Posterior vena cava (tissue), 2 donors: ENCODE measurements around the gene NOX3. TPM values are rescaled to one million over a fixed set of nuclear protein-coding genes. Genes with fewer than 3 reads are reported as not detected.
"Not testable (repeated sequence)": the region's sequence is repeated elsewhere in the genome, so short reads cannot be mapped to it uniquely, and the experiment has no call there.

Experiments
- DNase-seq: peaks from one replicate; pipeline ENCODE4 v3.0.0-alpha.2; 2020; ENCODE audit warnings: low spot score
- intact Hi-C, 2 donors: fragments of 100-400 bp; cut with DNase I; formaldehyde crosslinking; loops; one replicate each; pipeline versions ENCODE4 v1.14.1 to v1.14.2; 2022 to 2023
- total RNA-seq, 2 donors: library from RNA; stranded (reverse); fragmentation: NEBNext Ultra II Directional; extraction: Animal tissue kit (Norgen Biotek cat#: 25700); gene quantifications; one replicate each; pipeline ENCODE4 v1.2.1, GENCODE V29; 2021
- donor health status: DM: yes; HTN: yes; CAD: no.
- donor health status: DM: yes; HTN: yes; CAD: no.

The NOX3 gene
- total RNA-seq, 2 donors from 2014 or later: not detected

- intact Hi-C loops: no loop called here
- no peak for DNase-seq
These were observed 18.1 kb upstream of the NOX3 start for GRCh38 chr6:155473741-155474140.

- intact Hi-C loops: no loop called here
- DNase-seq: no peak
These were observed 17.2 kb upstream of the NOX3 start for GRCh38 chr6:155472886-155473285.

- intact Hi-C loops, DNase-seq: not testable (repeated sequence)
These were observed 15.5 kb upstream of the NOX3 start for GRCh38 chr6:155470979-155471616.

- DNase-seq, intact Hi-C loops: not testable (repeated sequence)
These were observed 12.9 kb upstream of the NOX3 start for GRCh38 chr6:155468543-155468942.

DNA sequence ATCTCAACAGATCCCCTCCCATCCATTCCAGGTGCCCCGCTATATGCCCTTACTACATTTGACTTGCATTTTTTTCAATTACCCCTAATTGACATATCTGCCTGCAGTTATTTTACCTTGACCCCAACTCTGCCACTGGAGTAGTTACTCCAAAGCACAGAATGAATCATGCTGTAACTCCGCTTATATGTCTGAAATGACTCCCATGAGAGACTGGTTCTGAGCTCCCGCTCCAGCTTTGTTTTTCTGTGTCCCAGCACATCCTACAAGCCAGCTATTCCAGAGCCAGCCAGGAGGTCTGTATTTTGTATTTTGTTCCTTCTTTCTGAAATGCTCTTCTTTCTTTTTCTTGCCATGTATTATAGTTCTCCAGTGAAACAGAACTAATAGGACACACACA, 10.9 kb upstream of the NOX3 start:
- intact Hi-C loops: no loop called here
- no peak for DNase-seq

DNA sequence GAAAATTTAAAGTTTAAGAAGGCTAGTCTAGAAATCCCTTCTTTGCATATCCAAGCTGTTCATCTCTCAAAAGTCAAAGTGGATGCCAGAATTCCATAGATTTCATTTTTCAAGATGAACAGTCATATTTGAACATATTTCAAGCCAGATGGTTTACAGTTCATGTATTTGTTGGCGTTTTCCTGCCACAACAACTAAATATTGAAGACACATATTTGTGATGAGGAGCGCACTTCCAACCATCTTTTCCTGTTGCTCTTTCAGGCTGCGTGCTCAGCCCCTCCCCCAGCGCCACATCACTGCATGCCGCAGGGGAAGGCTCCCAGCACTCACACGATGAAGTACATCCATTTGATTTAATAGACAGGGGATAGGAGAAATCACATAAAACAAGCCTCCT, 5.9 kb upstream of the NOX3 start:
- intact Hi-C loops: no loop called here
- no peak for DNase-seq

DNA sequence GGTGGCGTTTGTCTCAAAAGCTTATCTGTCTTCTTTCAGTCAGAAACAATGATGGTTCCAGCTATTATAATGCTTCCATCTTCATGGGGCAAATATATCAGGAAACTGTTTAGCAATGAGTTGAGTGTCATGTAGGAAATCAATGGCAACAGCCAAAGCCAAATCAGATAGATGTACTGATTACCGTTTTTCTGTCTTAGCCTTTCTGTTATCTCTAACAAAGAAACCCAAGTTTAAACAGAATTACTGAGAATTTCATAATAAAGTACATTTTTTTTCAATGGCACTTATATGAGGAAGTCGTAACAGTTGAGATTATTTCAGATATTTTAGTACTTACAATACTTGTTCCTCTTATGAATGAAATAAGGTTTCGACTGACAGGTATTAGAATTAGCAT, 1.2 kb downstream of the NOX3 start:
- DNase-seq: no peak
- intact Hi-C loops: no loop called here

DNA sequence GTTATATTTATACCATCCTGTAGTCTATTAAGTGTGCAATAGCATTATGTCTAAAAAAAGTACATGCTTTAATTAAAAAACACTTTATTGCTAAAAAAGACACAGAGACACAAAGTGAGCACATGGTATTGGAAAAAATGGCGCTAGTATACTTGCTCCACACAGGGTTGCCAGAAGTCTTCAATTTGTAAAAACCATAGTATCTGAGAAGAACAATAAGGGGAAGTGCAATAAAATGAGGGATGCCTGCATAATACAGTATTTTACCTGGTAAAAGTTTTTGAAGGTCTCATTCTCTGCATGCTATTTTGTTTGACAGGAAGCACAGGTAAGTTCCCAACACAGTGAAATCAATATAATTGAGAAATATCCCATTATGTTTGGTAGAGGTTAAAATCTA, 1.6 kb downstream of the NOX3 start:
- intact Hi-C loops: no loop called here
- no peak for DNase-seq

DNA sequence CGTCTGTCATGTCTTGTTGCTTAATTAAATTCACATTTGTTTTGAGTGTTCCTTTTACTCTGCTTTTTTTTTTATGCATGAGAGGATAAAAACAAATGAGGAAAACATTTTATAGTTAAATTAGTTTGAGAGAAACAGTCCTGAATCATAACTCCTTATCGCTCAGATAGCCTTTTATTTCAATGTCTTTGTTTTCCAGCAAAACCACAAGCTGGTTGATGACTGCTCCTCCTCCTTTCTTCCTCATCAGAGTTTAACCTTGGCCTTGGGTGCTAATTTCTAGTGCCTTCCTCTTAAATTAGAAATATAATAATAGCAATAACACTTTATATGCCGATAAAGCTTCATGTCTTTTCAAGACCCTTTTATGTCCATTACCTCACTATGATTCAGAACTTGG, 3.1 kb downstream of the NOX3 start:
- intact Hi-C loops: no loop called here
- DNase-seq: no peak

- intact Hi-C loops, DNase-seq: not testable (repeated sequence)
These were observed 4.1 kb downstream of the NOX3 start for GRCh38 chr6:155451530-155451929.

- DNase-seq: no peak
- intact Hi-C loops: no loop called here
These were observed 5.4 kb downstream of the NOX3 start for GRCh38 chr6:155450240-155450581.

DNA sequence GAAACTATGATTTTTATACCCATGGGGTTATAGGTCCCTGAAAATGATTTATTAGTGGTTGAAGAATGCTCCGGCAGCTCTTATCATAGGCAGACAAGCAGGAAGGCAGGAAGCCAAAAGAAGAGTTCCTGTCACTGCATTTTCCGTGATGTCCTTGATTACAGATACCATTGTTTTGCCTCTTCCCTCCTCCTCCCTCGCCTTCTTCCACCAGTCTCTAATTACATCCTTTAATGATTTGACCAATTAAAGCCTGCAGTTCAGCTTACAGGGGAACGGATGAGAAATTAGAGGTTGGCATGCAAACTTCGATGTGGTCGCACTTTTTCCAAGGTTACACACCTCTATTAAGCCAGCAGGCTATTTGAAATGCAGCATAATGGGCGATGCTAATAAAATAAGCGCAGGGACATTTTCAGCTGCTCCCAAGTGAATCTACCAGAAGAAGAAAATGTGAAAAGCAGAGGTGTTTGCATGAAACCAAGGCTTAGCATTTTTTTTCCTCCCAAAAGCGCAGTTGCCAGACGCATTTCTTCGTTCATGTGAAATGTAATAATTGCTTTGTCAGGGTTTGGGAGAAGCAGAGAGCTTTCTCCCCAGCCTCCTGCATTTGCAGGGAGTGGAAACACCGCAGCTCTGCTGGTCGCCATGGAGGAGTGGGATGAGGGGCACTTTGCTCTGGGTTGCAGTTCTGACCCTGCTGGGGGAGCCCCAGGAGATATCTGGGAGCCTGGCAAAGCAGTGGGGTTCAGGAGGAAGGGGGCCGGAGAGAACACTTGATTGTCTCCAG, 6.0 kb downstream of the NOX3 start:
- intact Hi-C loops: no loop called here
- no peak for DNase-seq

GRCh38 chr6:155448668-155449449, 6.8 kb downstream of the NOX3 start:
- DNase-seq: no peak
- intact Hi-C loops: no loop called here

DNA sequence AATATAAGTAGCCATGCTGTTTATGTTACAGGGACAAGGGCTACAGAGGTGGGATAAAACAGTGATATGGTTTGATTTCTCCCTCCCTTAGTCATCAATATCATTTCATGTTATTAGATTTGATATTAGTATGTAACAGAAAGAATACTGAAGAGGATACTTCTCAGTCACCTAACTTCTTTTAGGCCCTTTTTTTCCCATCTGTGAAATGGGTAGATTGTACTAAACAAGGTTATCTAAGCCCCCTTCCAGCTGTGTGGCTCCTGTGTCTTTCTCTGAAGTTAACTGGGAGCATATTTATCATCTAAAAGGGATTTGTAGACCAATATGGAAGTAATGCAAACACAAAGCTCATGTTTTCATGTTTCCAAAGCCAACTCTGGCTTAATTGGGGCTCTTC, 7.7 kb downstream of the NOX3 start:
- DNase-seq: no peak
- intact Hi-C loops: no loop called here

DNA sequence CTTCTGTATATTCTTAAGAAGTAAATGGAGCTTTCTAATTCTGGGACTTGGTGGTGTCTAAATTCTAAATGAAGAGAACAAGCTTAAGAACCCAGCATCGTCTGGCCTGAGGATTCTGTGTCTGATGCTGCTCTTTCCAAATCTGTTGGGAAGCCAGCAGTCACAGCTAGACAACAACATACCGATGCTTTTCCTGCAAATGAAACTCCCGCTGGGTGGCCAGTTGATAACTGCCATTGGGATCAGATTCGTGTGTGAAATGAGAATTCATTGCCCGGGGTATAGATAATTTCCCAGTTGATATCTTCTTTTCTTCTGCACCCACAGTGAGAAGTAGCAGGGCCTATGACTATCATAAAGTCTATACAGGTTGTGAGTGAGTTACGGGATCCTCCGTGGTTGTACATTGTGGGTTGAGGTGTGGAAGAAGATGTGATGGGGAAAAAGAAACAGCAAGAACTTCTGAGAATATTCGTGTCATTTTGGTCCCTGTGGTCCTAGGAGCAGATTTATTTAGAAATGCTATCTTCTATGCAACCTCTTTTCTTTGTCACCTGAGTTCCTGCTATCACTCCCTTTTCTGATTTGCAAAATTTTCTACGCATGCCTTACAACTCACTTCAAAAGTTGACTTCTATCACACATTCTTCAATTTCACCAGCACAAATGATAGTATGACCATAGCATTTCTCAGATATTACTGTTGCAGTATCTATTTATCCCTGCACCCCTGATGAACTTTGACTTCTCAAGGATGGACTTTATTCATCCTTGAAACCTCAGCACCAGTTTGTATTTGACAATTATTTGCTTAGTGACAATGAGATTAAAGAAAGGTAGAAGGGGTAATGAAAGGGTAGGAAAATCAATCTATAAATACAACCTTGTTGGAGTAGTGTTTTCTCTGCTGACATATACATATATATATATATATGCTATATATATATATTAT, 10.4 kb downstream of the NOX3 start:
- DNase-seq: no peak
- intact Hi-C loops: no loop called here

DNA sequence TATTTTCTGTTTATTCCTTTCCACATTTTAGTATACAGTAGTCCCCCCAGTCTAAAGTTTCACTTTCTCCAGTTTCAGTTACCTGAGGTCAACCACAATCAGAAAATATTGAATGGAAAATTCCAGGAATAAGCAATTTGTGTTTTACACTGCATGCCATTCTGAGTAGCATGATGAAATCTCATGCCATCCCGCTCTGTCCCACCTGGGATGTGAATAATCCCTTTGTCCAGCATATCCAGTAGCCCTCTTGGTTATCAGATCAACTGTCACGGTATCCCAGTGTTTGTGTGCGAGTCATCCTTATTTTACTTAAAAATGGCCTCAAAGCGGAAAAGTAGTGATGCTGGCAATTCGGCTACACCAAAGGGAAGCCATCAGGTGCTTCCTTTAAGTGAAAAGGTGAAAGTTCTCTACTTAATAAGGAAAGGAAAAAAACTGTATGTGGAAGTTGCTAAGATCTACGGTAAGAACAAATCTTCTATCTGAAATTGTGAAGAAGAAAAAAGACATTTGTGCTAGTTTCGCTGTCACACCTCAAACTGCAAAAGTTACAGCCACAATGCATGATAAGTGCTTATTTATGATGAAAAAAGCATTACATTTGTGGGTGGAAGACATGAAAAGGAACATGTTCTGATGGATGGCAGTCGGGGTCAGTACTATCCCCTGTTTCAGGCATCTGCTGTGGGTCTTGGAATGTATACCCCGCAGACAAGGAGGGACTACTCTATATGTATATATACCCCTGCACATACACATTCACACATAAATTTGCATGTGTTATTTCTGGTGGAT, 11.3 kb downstream of the NOX3 start:
- DNase-seq: no peak
- intact Hi-C loops: no loop called here

- intact Hi-C loops: no loop called here
- no peak for DNase-seq
These were observed 12.5 kb downstream of the NOX3 start for GRCh38 chr6:155443168-155443567.

- intact Hi-C loops: no loop called here
- DNase-seq: no peak
These were observed 13.1 kb downstream of the NOX3 start for GRCh38 chr6:155442562-155442961.

DNA sequence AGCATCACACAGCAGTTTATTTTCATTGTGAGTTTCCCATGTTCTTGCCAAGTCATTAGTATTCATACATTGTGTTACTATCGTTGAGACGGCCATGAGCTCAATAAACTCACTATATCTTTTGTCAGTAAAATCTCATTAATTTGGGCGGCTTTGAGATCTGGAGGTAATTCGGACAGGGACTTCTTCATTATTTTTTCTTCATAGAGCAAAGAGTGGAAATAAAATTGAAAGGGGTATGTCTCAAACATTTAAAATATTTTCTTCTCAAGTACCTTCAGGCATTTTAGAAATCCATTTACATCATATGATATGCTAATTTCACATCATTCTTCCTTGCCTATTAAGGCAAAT, 14.6 kb downstream of the NOX3 start:
- DNase-seq: no peak
- intact Hi-C loops: no loop called here
